ENCODE data around the gene WEE2.

WEE2 gene

GRCh38 chr7:141691961-141692360 is 16.2 kb upstream of the WEE2 start:
- ATAC-seq, result no peak

GRCh38 chr7:141693082-141693481 is 15.1 kb upstream of the WEE2 start:
- no peak for ATAC-seq

- ATAC-seq, result no peak
Observed at GRCh38 chr7:141695803-141696289, 12.3 kb upstream of the WEE2 start.

- ATAC-seq, result no peak
Observed at GRCh38 chr7:141696348-141696747, 11.8 kb upstream of the WEE2 start.

- ATAC-seq, result no peak
Observed at GRCh38 chr7:141697211-141697871, 10.8 kb upstream of the WEE2 start.

GRCh38 chr7:141698247-141699015 is 9.7 kb upstream of the WEE2 start:
- no peak for ATAC-seq

- no peak for ATAC-seq
Observed at GRCh38 chr7:141699860-141700259, 8.3 kb upstream of the WEE2 start.

GRCh38 chr7:141700296-141700847 is 7.8 kb upstream of the WEE2 start:
- ATAC-seq, result no peak

GRCh38 chr7:141700848-141701371 is 7.2 kb upstream of the WEE2 start:
- ATAC-seq, result no peak

- peak; percentile 88 for ATAC-seq
Observed at GRCh38 chr7:141701489-141702046, 6.6 kb upstream of the WEE2 start.

GRCh38 chr7:141702047-141702567 is 6.0 kb upstream of the WEE2 start, which contains the start of gene DENND11:
Gene DENND11, minus strand, starts transcription at chr7:141702166. Its CDS starts 13 bp downstream, at chr7:141702153.
- peak; percentile 77 to 78 for ATAC-seq

GRCh38 chr7:141702892-141703291 is 5.3 kb upstream of the WEE2 start:
- no peak for ATAC-seq

GRCh38 chr7:141704112-141704511 is 4.0 kb upstream of the WEE2 start:
- ATAC-seq, result no peak

- no peak for ATAC-seq
Observed at GRCh38 chr7:141704741-141705140, 3.4 kb upstream of the WEE2 start.

- ATAC-seq, result no peak
Observed at GRCh38 chr7:141706239-141707064, 1.7 kb upstream of the WEE2 start.

GRCh38 chr7:141709318-141709717 is 1.2 kb downstream of the WEE2 start:
- no peak for ATAC-seq

- ATAC-seq, result no peak
Observed at GRCh38 chr7:141709749-141710148, 1.6 kb downstream of the WEE2 start.

- no peak for ATAC-seq
Observed at GRCh38 chr7:141710301-141710700, 2.1 kb downstream of the WEE2 start.

- no peak for ATAC-seq
Observed at GRCh38 chr7:141712603-141713255, 4.6 kb downstream of the WEE2 start.

GRCh38 chr7:141713890-141714289 is 5.7 kb downstream of the WEE2 start:
- ATAC-seq, result no peak

- ATAC-seq, result no peak
Observed at GRCh38 chr7:141714571-141714970, 6.4 kb downstream of the WEE2 start.

Data from activated CD4-positive, CD25-positive, alpha-beta regulatory T cell treated with anti-CD3 and anti-CD28 coated beads, Interleukin-2, amount 50 U/mL, for 24 hours (primary cell).